NCI-H524 (cell line): ENCODE results near the gene CELSR3.

ENCODE experiments used
- DNase-seq, 2 experiments: peaks; one replicate each; lab custom pipeline; 2025; lab: John Stamatoyannopoulos, UW

Gene CELSR3, protein sequence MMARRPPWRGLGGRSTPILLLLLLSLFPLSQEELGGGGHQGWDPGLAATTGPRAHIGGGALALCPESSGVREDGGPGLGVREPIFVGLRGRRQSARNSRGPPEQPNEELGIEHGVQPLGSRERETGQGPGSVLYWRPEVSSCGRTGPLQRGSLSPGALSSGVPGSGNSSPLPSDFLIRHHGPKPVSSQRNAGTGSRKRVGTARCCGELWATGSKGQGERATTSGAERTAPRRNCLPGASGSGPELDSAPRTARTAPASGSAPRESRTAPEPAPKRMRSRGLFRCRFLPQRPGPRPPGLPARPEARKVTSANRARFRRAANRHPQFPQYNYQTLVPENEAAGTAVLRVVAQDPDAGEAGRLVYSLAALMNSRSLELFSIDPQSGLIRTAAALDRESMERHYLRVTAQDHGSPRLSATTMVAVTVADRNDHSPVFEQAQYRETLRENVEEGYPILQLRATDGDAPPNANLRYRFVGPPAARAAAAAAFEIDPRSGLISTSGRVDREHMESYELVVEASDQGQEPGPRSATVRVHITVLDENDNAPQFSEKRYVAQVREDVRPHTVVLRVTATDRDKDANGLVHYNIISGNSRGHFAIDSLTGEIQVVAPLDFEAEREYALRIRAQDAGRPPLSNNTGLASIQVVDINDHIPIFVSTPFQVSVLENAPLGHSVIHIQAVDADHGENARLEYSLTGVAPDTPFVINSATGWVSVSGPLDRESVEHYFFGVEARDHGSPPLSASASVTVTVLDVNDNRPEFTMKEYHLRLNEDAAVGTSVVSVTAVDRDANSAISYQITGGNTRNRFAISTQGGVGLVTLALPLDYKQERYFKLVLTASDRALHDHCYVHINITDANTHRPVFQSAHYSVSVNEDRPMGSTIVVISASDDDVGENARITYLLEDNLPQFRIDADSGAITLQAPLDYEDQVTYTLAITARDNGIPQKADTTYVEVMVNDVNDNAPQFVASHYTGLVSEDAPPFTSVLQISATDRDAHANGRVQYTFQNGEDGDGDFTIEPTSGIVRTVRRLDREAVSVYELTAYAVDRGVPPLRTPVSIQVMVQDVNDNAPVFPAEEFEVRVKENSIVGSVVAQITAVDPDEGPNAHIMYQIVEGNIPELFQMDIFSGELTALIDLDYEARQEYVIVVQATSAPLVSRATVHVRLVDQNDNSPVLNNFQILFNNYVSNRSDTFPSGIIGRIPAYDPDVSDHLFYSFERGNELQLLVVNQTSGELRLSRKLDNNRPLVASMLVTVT (N-terminal part only)

DNA sequence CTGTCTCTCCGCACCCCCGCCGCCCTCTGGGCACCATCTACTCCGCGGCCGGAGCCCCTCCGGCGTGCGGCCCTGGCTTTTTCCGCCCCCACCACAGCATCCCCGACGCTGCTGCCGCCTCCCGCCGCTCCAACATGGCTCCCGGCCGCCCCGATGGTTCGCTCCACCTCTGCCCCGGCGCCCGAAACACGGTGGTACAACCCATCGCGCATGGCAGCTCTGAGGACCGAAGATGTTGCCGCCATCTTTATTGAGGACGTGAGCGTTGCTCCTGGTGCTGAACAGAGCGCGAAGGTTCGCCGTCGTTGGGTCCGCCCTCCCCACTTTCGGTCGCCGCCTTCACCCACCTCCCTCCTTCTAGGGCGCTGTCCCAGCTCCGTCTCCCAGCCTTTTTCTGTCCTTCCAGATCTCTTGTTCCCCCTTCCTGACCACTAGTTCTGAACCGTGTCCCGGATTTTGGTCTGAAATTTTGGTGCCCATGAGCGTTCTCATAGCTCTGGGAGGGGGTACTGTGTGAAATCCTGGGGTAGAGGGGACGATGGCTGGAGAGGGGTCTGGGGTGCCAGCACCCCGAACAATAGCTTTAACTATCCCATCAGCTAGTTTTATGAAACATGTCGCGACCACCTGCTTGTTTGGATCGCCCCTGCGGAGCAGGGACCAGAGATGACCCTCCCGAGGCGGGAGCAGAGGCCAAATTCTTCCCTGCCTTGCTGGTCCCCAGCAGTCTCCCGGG lies at the start of gene CELSR3:
TSS of gene CELSR3 (minus strand) at position 134 of the 736 bp plus-strand sequence. CDS start 252 bp downstream, outside the sequence.
- DNase-seq: no peak

GRCh38 chr3:48711727-48712126 lies 49.0 kb upstream of the CELSR3 start:
- no peak for DNase-seq

- no peak for DNase-seq
Observed at GRCh38 chr3:48709051-48709461, 46.4 kb upstream of the CELSR3 start.

DNA sequence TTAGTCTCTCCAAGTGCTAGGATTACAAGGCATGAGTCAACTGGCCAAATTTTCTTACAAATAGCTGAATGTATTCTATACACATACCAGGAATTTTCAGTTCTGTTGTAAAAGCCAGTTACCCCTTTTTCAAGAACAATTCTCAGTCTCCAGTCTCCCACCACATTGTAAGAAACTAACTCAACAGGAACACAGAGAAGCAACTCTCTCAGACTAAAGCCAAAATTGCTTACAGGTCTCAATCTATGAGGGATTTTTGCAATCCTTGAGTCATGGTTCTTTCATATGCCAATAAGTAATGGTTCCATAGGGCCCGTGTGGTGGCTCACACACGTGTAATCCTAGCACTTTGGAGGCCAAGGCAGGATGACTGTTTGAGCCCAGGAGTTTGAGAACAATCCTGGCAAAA lies 45.8 kb upstream of the CELSR3 start:
- DNase-seq: no peak

- peak in 1 of 2 experiments; percentile 3 for DNase-seq
Observed at GRCh38 chr3:48707157-48707556, 44.5 kb upstream of the CELSR3 start.

GRCh38 chr3:48702320-48702920 lies 39.7 kb upstream of the CELSR3 start:
- no peak for DNase-seq

- DNase-seq: no peak
Observed at GRCh38 chr3:48700731-48701405, 38.2 kb upstream of the CELSR3 start.

DNA sequence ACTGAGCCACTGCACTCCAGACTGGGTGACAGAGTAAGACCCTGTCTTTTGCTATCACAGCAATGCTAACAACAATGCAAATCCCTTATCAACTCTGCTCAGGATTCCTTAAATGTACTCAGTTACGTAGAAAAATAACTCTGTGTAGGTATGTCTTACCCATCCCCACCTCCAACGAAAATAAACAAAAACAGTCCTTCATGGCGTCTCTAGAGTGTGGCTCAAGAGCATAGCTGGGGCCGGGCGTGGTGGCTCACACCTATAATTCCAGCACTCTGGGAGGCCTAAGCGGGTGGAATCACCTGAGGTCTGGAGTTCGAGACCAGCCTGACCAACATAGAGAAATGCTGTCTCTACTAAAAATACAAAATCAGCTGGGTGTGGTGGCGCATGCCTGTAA lies 36.2 kb upstream of the CELSR3 start:
- DNase-seq: no peak

DNA sequence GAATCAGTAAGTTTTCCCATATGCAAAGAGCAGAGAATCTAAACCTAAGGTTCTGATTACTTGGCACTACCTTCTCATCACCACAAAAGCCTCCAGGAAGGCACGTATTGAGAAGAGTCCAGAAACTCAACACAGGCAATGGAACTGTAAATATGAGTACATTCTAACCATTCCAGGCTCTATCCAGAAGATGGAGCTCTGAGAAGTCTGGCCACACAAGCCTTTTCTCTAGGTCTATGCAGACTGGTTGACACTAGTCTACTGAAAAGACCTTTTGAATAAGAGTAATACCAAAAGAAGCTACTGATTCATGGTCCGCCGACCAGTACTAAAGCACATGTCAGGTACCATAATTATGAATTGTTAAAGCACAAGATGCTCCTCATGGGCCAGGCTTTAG lies 35.3 kb upstream of the CELSR3 start:
- no peak for DNase-seq

DNA sequence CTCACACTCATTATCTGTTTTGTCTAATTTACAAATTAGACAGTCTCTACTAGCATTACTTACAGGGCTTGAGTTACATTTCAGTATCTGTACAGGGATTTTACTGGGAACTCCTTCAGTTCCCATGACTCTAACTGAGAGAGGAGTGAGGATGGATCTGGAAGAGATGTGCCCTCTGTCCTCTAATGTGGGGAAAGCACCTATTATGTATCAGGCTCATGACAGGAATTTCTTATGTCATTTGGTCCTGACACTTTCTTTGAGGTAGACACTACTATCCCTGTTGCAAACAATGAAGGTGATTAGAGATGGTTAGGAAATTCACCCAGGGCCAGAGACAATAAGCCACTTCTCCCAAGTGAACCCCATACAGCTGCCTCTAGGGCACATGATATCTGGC lies 33.9 kb upstream of the CELSR3 start:
- DNase-seq: no peak

DNA sequence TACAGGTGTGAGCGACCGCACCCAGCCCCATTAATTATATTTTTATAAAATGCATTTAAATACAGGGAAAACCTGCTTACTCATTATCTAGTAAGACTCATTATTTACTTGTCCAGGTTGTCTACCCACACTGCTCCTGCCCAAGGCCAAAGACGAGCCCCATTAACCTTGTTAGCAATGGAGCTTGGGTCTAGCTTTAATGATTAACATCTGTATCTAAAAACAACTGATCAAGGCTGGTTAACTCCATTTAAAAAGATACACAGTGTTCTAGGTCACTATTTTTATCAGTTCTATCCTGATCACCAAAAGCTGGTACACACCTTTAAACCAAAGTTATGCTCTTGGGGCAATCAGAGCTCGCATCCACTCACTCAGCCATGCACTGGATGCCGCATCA lies 33.5 kb upstream of the CELSR3 start:
- no peak for DNase-seq

- no peak for DNase-seq
Observed at GRCh38 chr3:48695393-48695753, 32.7 kb upstream of the CELSR3 start.

DNA sequence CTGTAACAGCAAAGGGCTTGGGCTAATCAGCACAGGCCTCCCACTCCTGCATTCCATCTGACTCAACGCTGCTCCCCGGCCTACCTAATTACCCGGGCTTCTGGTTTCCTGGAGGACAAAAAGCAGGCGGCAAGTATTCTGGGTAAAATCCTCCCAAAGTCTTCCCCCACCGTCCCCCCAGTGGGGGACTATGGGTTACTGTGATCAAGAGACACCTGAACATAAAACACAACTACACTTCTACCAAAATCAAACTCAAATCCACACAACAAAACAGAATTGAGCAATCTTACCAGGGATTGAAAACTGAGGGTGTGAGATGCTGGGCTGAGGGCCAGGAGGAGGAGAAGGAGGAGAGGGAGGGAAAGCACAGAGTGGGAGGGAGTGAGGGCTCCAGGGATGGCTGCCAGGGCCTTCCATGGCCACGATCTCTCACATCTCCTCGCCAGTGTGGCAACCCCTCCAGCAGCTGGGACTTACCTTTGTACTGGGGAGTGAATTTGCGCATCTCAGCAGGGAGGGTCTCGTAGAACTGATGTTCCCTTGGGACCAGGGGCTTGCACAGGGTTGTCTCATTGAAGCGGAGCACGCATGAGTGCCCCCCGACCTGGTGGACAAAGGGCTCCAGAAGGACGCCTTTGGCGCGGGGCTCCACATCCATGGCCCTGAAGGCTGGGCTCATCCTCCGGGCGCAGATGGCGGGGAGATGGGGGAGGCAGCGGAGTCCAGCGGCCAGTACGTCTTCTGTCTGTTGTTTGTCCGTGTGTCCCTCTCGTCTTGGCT lies 32.1 kb upstream of the CELSR3 start:
- no peak for DNase-seq

DNA sequence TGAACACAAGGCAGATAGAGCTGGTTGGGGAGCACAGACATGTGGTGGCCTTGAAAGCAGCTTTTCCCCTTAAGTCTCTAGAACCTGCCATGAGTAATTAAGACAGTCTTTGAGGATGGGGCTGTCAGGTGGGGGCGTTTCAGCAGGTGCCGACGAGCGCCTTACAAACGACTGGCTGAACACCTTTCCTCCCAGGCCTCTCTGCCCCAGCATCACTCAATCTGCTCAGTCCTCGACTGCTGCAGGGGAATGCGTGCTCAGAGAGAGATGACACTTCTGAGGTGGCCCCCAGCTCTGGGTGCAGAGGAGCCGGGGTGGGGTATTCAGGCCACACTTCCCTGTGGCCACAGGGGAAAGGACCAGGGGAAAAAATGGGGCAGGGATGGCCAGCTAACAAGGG lies 31.1 kb upstream of the CELSR3 start:
- DNase-seq: no peak

GRCh38 chr3:48692551-48692950 lies 29.9 kb upstream of the CELSR3 start:
- peak in 1 of 2 experiments; percentile 24 for DNase-seq

- no peak for DNase-seq
Observed at GRCh38 chr3:48690846-48691458, 28.3 kb upstream of the CELSR3 start.

DNA sequence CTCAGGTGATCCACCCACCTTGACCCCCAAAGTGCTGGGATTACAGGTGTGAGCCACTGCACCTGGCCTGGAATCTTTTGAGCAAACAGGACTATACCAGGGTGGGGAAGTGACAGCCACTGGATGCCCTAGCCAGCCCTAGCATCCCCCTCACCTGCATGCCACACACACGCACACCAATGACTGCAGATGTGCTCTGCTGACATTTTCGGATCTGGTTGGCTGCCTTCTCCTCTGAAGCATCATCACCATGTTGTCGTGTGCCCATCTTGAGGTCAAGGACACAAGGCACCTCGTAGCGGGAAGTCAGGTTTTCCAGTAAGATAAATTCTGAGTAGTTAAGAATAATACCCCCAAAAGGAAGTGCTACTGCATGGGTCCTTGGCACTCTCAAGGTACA lies 26.7 kb upstream of the CELSR3 start:
- no peak for DNase-seq

DNA sequence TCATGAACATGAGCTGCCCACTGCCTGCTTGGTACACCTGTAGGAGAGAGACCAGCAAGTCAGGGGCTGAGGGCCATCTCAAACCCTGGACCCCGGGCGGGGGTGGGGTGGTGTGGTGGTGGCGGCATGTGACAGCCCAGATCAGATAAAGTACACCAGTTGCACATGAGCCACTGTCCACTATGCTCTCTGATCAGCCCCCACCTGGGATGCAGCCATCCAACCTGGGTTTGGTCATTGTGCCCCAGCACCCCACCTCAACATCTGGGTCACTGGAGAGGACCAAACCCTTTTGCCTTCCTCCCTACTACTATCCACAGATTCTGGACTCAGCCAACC lies 26.0 kb upstream of the CELSR3 start:
- DNase-seq: no peak

GRCh38 chr3:48688032-48688736 lies 25.5 kb upstream of the CELSR3 start:
- DNase-seq: peak in 1 of 2 experiments; percentile 33
